NCI-H1105 treated with DMSO at 0.1 percent for 48 hours (cell line): Measurements from ENCODE around the gene C22orf15.

ENCODE experiments used
- DNase-seq: peaks from one replicate; lab custom pipeline; 2025; lab: John Stamatoyannopoulos, UW

C22orf15 gene

GRCh38 chr22:23773483-23774113 lies 10.8 kb downstream of the C22orf15 start:
- DNase-seq: no peak

- no peak for DNase-seq
Measured at GRCh38 chr22:23774114-23774921, 11.5 kb downstream of the C22orf15 start.

- DNase-seq: no peak
Measured at GRCh38 chr22:23774922-23775436, 12.2 kb downstream of the C22orf15 start.

GRCh38 chr22:23775779-23776375 lies 13.1 kb downstream of the C22orf15 start:
- no peak for DNase-seq

GRCh38 chr22:23777776-23778576 lies 15.2 kb downstream of the C22orf15 start:
- peak; percentile 1 for DNase-seq

GRCh38 chr22:23778577-23778900 lies 15.7 kb downstream of the C22orf15 start:
- no peak for DNase-seq

GRCh38 chr22:23779083-23779482 lies 16.3 kb downstream of the C22orf15 start:
- no peak for DNase-seq

GRCh38 chr22:23779731-23780130 lies 16.9 kb downstream of the C22orf15 start:
- DNase-seq: no peak

- no peak for DNase-seq
Measured at GRCh38 chr22:23780146-23780748, 17.5 kb downstream of the C22orf15 start.

GRCh38 chr22:23781065-23781464 lies 18.3 kb downstream of the C22orf15 start:
- no peak for DNase-seq

GRCh38 chr22:23781511-23782183 lies 18.9 kb downstream of the C22orf15 start:
- DNase-seq: no peak

GRCh38 chr22:23782252-23782651 lies 19.5 kb downstream of the C22orf15 start:
- DNase-seq: no peak

- no peak for DNase-seq
Measured at GRCh38 chr22:23782703-23783102, 19.9 kb downstream of the C22orf15 start.

- DNase-seq: no peak
Measured at GRCh38 chr22:23783265-23784150, 20.7 kb downstream of the C22orf15 start.

- no peak for DNase-seq
Measured at GRCh38 chr22:23784215-23784732, 21.5 kb downstream of the C22orf15 start.

GRCh38 chr22:23786261-23786710 lies 23.5 kb downstream of the C22orf15 start:
- DNase-seq: no peak

GRCh38 chr22:23786752-23787599 lies 24.2 kb downstream of the C22orf15 start, which contains the start of gene SMARCB1:
SMARCB1 (plus strand) TSS chr22:23786966; CDS start chr22:23787170, 204 bp downstream.
- DNase-seq: peak; percentile 72

GRCh38 chr22:23787600-23787896 lies 24.8 kb downstream of the C22orf15 start:
- no peak for DNase-seq

GRCh38 chr22:23787910-23788309 lies 25.1 kb downstream of the C22orf15 start:
- no peak for DNase-seq
